Right renal cortex interstitium (tissue), 3 donors: ENCODE data around the gene COX17. TPM values are rescaled to one million over a fixed set of nuclear protein-coding genes. Genes with fewer than 3 reads are reported as not detected.
"Not testable (repeated sequence)": the region's sequence is repeated elsewhere in the genome, so short reads cannot be mapped to it uniquely, and the experiment has no call there.

ENCODE experiments used
- DNase-seq, 3 donors: peaks; one replicate each; pipeline ENCODE4 v3.0.0-alpha.2; 2013; ENCODE audit warnings: low read depth in 3 of 3, low spot score in 2 of 3
- polyA plus RNA-seq, 3 donors: library from polyadenylated mRNA; unstranded; fragments of 120-200 nt; gene quantifications; one replicate each; pipeline ENCODE4 v1.2.1, GENCODE V29; 2013; ENCODE audit not compliant: insufficient read length in 3 of 3

Gene COX17, protein sequence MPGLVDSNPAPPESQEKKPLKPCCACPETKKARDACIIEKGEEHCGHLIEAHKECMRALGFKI
- 10 to 100 TPM; 40.3 to 45.9 (median 44.3) TPM for polyA plus RNA-seq

DNA sequence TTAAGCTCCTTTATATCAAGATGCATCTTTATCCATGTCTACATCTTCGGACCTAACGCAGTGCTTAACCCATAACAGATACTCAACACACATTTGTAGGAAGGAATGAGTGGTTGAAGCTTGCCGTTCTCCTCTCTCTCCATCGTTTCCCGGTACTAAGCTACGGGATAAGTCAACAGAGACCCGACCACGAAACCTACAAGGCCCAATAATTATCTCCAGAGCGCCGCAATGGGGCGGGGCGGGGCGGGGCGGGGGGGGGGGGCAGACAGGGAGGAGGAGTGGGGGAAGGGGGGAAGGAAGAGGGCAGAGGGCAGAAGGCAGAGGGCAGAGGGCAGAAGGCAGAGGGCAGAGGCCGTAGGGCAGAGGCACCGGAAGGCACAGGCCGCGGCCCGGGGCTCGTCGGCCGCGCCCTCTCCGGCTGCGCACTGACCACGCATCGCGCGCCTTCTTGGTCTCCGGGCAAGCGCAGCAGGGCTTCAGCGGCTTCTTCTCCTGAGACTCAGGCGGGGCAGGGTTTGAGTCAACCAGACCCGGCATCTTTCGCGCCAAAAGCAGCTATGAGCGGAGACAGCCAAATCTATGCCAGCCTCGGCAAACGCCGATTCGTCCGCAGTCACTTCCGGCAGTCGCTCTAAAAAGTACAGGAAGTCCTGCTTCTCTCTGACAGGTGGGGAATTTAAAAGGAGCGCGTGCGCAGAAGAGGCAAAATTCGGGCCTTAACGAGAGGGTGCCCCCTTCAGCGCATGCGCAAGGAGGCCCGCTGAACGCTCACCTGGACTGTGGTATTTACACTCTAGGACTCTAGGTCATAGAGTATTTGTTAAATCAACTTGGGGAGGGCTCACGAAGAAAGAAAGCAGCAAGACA is at the start of gene COX17:
Gene COX17, minus strand, starts transcription at position 636 of the 870 bp plus-strand sequence. Its CDS starts 96 bp downstream, at position 540.
- peak; percentile 92 to 94 (median 93) for DNase-seq

DNA sequence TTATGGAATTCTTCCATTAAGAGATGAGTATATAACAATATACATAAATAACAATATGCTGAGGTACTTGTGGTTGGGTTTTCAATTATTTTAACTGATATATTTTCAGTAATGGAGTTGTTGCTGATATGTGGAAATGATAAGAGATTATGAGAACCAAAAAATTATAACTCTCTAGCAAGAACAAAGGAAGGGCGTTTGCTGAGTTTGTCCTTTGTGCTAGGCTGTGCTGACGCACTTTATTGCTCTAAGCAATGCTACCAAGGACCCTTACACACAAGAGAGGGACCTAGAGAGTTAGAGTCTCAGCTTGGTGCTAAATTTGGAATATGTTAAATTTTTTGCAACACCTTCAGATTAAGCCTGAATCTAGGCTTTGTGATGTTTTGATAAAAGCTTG is 49.7 kb upstream of the COX17 start:
- no peak for DNase-seq

DNA sequence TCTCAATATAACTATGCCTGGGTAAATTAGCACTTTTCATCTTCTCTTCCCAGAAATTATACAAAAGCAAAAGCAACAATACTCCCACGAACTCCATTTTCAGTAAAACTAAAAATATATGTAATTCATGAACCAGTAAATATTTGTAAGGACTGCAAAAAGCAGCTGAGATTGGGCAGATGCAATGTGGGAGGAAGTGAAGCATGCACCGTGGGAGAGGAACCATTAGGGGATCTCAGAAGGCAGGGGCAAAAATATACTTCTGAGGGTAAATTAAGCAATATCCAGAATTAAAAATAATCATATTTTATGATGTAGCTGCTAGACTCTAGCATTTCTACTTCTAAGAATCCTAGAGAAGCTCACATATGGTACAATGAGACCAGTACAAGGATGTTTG is 45.8 kb upstream of the COX17 start:
- no peak for DNase-seq

DNA sequence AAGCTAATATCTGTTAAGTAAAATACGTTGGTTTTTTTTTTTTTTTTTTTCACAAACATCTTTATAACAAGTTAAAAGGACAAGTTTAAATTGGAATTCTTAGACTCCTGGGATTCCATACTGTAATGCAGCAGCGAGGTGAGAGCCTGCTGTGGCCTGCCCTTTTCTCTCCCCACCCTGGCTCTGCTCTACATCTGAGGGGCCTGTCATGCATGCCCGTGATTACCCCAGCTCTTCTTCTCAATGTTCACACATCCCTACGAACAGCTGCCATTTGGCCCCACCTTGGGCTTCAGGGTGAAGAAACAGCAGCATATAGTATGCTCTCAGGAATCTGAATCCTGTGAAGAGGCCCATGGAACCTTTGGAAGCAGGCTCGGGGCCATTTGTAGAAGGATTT is 40.3 kb upstream of the COX17 start:
- no peak for DNase-seq

DNA sequence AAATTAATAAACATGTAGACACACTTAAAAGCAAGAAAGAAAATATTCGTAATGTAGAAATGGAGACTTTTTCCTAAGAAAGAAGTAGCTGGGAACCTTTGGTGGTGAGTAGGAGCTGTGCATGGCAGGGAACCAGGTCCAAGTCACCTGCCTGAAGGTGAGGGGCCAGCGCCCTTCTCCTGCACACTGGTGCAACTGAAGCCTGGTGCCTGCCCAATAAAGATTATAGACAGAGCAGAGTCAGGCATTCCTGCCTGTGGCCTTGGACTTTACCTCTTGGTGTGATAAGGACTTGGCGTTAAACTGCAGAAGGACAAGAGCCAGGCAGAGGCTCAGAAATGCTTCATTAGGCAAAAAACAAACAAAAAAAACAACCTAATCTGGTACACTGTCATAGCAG is 39.8 kb upstream of the COX17 start:
- no peak for DNase-seq

DNA sequence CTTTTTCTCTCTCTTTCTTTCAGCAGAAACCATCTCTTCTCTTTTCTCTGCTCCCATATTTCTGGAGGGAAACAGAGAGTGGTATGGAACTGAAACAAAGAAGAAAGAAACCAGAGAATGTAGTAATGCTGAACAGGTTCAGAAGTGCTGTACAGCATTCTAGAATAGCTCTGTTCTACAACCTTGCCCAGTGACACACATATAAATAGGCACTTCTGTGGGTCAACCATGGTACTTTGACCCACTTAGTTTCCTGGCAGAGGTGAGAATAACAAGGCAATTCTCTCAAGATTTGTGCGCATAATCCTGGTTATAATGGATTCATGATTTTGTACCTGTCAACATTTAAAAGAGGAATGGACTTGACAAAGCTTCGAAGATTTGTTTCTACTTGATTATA is 37.9 kb upstream of the COX17 start:
- DNase-seq, result no peak

DNA sequence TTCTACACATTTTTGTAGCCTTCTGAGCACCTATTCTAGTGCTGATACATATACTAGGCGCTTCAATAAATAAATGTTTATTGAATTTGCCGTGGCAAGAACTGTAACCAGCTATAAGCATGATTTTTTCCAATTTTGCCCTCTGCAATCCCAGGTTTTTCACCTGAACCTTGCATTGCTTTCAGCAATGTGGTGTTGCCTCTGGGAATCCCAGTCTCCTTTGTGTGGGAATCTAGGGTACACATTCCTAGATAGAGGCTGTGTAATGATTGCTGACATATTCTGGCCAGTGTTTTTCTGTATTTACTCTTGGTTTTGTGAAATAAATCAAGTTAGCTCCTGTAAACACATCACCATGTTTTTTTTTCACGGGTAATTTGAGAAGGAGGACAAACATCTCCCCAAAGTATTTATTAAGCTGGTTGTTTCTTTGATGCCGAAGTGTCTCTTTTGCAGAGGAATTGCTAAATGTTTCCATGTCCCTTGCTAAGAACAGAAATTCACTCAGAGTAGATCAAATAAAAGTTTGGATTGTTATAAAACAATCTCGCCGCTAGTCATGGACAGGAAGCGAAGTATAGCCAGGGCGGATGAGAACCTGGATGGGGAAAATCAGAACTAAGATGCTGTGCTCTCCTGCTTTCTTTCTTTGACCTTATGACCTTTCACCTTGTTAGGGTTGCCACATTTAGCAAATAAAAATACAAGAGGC is 26.8 kb upstream of the COX17 start:
- DNase-seq, result peak in 1 of 3 donors; percentile 13

DNA sequence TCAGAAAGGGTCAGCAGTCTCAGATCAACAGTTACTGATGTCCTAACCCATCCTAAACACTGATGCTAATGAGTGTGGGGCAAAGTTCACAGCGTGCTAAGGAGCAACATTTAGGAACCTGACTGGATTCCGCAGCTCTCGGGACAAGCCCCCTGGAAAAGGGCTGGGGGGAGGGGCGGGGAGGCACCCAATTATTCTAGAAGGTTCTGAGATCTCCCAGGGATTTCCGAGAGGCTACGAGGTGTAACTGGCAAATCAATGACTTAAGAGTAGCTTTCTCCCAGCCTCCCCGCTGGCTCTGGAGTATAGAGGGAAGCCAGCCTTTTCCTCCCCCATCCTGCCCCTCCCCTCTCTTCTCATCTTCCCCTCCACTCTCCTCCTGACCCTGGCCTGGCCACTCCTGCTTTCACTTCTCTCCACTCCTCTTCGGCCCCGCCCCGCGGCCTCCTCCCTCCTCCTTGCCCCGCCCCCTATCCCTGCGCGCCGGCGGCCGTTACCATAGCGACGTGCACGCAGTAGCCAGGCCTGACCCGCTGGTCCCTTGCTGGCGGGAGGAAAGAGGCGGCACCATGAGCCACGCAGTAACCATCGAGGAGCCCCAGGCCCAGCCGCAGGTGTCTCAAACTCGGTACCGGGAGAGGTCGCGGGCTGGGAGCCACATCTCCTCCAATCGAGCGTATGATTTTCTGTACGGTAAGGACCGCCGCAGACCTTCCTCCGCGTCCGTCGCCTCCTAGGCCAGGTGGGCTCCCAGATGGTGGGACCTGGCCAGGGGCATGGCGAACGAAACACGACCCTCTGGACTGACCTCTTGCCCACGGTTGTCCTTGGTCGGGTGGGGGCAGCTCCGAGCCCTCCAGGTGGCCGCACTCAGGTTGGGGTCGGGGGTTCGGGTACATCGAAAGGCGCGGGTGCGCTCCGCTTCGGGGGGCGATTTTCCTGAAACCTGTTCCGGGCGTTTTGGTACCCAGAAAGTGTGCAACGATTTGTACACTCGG is 25.6 kb upstream of the COX17 start, which contains the start of gene CFAP91:
Gene CFAP91, plus strand, starts transcription at position 493 of the 998 bp plus-strand sequence. Its CDS starts 77 bp downstream, at position 570.
- peak; percentile 79 to 88 (median 83) for DNase-seq

DNA sequence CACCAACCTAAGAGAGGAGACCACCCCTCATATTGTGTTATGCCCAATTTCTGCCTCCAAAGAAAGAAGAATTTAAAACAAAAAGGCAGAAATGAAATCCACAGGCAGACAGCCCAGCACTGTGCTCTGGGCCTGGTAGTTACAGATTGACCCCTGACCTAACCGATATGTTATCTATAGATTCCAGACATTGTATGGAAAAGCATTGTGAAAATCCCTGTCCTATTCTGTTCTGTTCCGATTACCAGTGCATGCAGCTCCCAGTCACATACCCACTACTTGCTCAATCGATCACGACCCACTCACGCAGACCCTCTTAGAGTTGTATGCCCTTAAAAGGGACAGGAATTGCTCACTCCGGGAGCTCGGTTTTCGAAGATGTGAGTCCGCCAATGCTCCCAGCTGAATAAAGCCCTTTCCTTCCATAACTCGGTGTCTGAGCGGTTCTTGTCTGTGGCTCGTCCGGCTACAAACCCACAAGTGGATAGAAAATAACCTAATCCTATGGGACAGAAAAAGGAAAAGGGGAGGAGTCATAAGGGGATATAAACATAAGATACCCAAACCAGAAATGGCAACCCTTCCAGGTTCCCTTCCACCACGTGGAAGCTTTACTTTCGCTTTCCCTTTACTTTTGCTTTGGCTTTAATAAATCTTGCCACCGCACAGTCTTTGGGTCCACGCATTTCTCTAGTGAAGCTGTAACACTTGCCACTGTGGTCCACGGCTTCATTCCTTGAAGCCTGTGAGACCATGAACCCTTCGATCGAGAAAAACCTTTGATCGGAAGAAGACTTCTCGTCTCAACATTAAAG is 23.9 kb upstream of the COX17 start:
- no peak for DNase-seq

DNA sequence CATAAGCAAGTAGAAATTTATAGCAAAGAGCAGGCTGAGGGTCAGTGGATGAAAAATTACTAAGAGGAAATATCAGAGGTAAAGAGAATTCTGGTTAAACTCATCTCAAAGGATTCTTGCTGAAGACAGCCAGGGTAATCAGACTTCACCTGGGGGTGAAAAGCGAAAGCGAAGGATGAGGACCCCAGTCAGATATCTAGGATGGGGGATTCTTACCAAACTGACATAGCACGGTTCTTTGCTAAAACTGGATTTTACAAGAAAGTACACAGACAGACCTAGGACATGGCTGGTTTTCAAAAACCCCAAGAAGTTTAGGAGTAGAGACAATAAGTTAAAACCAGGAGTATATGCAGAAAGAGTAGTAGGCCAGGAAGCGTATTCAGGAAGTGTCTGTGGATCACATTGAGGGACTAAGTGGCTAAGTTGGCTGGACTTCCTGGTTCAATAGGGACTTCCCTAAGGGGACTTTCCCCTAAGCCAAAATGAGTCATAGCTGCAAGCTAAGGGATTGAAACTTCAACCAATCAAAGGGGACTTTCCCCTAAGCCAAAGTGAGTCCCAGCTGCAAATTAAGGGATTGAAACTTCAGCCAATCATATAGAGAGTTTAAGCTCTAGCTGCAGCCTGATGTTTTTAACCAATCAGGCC is 23.2 kb upstream of the COX17 start:
- DNase-seq, result no peak

DNA sequence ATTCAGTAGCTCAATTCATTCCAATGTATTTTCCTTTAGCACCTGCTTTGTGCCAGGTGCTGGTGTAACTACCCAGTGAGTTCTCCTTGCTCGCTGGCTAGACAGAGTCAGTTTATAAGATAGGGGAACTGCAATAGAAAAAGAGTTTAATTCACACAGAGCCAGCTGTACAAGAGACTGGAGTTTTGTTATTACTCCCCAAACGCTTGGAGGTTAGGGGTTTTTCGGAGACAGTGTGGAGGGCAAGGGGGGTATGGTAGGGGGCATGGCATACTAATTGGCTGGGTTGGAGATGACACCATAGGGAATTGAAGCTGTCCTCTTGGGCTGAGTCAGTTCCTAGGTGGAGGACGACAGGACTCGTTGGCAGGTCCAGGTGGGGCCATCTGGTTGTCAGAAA is 20.2 kb upstream of the COX17 start:
- no peak for DNase-seq

DNA sequence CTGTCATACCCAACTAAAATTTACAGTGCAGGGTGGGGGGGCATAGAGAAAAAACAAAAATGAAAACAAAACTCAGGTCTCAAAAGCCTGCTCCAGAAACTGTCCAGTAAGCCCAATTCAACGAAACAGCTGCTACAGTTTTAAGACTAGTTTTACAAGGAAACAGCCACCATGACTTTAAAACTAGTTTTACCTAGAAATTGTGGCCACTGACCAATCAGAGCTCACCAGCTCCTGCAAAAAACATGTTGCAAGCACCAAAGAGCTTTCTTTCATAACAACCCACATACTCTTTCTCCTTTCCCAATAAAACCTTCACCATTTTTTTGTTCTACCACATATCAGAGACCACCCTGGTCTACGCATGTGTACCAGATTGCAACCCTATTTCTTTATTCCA is 18.3 kb upstream of the COX17 start:
- DNase-seq, result no peak

DNA sequence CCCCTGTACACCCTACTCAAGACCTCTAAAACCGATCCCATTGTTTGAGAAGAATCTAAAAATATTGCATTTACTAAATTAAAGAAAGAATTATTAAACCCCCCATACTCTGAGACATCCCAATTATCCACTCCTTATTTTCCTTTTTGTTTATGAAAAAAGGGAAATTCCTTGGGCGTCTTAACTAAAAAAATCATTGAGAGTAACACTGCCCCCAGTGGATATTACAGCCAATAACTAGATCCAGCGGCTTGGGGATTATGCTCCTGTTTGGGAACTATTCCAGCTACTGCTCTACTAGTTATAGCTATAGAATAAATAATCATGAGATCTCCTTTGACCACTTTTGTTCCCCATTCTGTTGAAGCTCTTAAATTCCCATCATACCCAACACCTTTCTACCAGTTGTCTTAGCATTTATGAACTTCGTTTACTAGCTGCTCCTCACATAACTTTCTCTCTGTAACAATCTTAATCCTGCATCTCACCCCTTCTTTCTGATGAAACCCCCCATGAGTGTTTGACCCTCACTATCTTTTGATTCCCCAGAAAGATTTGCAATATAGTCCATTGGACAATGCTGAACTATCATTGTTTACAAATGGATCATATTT is 12.9 kb upstream of the COX17 start:
- no peak for DNase-seq

DNA sequence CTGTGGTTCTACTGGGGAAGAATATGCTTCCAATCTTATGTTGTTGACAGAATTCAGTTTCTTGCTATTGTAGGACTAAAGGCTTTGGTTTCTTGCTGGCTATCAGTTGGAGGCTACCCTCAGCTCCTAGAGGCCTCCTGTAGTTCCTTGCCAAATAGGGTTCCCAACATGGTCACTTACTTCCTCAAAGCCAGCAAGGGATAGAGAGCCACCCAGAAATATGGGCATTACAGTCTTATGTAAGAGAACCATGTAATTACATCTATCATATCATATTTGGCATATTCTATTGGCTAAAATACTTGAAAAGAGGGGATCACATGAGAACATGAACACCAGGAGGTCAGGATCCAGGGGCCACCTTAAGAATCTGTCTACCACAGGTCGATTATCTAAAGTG is 6.2 kb upstream of the COX17 start:
- no peak for DNase-seq

DNA sequence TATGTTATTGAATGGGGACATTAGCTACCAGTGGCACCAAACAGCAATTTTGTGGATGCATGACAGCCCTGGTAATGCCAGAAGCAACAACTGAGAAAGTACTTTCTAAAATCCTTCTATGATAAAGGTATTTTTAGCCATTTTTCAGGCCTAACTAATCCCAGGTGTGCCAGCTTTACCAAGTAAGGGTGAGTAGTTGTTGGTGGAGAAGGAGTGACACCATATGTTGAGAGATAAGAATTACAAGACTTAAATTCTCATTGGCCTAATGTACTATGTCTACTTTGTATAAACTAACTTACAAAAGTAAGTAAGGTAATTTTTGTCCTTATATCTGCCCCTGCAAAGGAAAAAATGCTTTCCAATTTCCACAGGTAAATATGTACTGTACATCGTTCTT is 4.1 kb upstream of the COX17 start:
- DNase-seq, result peak in 1 of 3 donors; percentile 5

DNA sequence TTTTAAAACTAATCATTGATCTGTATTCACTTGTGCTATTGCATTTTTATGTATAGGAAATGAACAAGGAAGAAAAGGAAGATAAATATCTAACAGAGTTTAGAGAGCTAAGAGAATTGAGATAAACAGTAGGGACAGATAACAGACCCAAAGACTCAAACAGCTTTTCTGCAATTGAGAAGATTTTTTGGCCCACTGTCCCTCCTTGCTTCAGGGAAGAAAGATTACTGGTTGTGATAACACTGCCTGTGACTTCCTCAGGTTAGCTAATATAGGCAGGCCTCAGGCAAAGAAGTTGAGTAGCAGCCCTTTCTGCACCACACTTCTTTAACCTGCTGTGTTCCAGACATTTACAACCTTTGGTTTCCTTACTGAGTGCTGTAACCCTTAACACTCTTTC is 2.7 kb upstream of the COX17 start:
- DNase-seq, result no peak

DNA sequence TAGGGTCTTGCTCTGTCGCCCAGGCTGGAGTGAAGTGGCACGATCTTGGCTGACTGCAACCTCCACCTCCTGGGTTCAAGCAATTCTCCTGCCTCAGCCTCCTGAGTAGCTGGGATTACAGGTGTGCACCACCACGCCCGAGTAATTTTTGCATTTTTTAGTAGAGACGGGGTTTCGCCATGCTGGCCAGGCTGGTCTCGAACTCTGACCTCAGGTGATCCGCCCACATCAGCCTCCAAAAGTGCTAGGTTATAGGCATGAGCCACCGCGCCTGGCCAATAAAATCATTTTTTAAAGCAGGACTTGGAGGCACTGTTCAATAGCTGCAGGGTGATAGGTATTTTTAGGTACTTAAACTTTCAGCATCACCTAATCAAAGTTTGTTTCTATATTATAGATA is 1.0 kb upstream of the COX17 start:
- DNase-seq, result not testable (repeated sequence)

DNA sequence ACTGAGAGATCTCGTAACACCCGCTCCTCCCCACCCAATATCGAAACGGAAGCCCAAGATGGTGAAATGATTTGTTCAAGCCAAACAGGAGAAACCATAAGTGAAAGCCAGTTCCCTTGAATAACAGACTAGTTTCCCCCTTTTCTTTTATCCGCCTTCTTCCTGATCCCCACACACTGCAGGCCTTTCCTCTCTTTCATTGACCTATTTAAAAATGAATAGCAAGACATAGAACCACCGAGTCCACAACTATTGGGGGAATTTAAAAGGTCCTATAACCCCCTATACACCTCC is 382 bp upstream of the COX17 start:
- DNase-seq, result no peak

DNA sequence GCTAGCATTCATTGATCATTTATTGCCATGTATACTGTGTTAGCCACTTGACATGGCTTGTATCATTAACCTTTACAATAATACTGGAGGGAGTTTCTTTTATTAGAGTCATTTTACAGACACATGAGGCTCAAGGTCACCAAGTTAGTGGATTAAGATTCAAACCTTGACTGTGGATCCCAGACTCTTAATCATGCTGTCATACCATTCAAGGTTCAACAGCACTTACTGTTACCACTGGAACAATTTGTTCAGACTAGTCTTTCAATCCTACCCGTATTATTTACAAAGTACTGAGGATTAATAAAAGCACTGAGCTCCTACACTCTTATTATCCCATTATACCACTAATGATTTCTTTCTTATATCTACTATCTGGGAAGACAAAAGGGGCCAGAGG is 1.2 kb downstream of the COX17 start:
- no peak for DNase-seq
